GM21526 (cell line): Measurements from ENCODE around the gene ULK4.

ENCODE experiments used
- ATAC-seq: cut with Tn5 transposase; IDR thresholded peaks from one replicate; pipeline ENCODE4 v1.9.1; 2021; ENCODE audit warnings: moderate library complexity; ENCODE audit not compliant: unreplicated experiment, low FRiP score

ULK4 gene

DNA sequence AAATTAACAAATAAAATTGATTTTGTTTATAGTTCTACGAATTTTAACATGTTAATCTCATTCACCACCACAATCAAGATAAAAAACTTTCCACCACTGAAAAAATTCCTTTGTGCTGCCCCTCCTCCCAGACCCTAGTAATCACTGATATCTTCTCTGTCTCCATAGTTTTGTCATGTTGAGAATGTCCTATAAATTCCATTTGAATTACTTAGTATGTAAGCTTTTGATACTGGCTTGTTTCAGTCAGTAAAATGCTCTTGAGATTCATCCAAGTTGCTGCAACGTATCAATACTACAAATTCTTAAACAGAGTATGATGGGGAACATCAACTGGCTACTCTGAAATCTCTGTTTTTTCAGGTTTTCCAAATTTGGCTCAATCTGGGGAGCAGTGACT is 633.0 kb downstream of the ULK4 start:
- ATAC-seq = no peak

DNA sequence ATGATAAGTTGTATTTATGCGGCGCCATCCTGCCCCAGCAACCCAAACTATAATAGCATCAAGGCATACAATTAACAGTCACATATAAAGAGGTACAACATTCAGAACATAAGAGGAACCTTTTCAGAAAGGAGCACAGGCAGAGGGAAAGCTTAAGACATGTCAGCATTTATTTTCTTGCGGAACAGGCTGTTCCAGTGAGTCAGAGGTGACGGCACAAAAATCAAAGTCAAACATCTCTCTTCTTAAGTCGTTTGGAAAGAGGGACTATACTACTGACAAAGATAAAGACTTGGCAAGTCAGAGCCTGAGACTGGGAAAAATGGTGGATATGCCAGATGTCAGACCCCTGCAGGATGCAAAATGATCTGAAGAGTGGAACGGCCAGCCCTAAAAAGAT is 634.2 kb downstream of the ULK4 start:
- ATAC-seq = no peak

DNA sequence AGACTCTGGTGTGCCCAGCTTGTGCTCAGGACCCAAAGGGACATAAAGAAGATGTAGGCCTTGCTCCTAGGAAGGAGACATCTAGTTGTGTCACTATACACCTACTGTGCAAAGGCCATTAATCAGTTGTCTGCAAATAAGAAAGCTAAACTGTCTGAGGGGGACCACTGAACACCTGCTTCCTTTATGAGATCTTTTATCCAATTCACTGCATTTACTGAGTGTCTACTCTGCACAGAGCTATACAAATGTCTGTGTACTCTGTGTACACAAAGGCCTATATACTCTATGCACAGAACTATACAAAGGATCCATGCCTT is 637.8 kb downstream of the ULK4 start:
- ATAC-seq = no peak

DNA sequence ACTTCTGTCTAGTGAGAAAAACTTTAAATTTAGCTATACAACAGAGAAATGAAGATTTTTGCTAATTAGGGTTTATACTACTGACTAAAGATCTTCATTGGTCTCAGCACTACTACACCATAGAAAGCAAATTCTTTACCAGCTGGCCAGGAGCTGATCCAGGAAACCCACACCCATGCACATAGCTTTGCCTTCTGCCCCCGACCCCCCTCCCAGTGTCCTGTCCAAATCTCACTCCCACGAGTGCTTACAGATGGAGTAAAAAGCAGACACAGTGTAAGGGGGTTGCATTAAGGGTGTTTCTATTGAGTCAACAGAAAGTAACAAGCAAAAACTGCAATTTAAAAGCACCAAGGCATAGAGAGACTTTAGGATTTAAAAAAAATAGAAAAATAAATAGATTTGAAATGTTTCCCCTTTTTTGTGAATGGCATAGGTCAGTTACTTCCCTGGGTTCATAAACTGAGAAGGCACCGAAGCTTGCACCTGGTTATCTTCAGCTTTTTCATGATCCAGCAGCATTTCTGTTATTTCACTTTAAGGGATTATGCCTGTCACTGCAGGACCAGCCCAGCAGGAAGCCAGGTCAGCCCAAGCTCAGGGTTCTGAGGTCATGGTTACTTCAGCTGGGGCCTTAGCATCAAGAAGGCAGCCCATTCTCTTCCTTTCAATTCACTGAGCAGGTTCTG is 638.3 kb downstream of the ULK4 start:
- ATAC-seq = no peak

DNA sequence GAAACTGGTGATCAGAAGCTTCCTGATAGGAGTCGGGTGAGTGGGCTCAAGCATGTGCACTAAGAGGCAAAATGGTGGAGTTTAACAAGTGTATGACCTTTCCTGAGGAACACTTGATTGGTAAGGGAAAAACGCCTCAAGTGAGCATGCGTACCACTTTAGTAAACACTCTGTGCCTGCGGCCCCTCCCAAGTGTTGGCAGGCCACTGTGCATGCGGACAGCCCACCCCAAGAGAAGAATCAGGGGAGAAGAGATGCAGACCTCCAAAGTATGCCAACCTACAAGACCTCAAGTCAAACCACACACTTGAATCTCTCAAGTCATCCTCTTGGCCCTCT is 640.3 kb downstream of the ULK4 start:
- no peak for ATAC-seq

DNA sequence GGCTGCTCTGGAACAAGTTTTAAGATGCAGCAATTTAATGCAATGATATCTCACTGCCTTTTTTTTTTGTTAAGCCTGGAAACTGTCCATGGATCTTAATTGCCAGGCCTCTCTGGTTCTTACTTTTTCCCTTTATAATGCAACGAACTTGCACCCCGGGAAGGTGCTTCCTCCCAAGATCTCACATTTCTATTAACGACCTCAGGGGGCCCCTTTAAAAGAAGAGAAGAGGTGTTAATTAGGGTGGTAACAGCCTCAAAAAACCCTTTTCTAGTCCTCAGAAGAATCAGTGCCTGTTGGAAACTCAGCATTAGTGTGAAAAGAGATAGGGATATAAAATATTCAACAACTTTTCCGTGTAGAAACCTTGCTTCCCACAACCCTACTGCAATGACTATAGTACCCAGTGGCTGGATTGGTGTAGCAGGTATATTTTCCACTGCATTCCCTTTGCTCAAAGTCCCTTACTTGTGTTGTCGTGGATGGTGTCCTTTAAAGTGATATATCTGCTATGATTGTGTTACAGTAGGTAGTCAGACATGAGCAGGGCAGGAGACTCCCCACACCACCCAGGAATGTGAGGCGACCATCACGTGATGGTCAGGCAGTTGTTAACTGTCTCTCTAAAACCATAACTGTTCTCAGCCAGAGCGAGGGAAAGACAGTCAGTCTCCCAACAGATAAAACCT is 640.8 kb downstream of the ULK4 start:
- ATAC-seq = no peak

DNA sequence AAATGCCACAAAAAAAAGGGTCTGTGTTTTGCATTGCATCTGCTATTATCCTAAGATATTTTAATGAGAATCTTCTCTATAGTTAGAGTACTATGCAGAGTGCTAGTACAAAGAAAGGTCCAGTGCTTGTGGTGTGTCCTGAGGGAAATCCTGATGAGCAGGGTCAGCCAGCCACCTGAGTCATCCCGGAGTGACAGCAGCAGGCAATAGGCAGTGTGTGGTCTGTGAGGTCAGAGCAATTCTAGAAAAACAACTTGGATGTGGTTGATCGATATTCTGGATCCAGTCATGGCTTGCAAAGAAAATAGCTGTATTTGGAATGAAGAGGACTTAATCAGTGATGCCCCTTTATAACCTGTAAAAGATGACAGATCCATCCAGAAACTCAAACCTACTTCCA is 643.4 kb downstream of the ULK4 start:
- ATAC-seq = no peak

DNA sequence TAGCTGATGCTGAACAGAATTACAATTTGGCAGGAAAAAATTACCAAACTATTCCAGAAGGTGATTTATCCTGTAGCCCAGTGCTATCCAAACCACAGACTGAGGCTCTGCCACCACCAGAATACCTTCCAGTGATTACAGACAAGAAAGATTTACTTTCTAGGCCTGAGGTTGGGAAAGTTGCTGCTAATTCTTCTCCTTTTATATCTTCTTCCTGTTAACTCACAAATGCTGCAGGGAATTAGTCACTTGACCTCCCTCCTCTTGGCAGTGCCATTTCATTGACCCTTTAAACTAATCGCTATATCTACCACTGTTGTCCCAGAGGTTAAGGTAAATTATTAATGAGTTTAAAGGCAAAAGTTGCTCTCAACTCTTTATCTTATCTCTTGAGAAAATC is 644.2 kb downstream of the ULK4 start:
- ATAC-seq = no peak

DNA sequence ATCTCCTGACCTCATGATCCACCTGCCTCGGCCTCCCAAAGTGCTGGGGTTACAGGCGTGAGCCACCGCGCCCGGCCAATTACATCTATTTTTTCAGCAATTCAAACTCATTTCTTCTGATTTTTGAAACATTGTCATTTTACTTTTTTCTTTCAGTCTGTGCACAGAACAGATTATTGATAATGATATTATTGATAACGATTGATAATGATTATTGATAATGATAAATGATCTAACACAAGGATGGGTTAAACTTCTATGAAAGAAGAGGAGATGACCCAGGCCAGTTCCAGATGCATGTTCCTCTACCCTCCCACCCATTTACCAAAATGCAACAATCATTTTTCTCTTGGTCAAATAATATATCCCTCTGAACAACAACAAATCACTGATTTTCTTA is 644.6 kb downstream of the ULK4 start:
- ATAC-seq = no peak

DNA sequence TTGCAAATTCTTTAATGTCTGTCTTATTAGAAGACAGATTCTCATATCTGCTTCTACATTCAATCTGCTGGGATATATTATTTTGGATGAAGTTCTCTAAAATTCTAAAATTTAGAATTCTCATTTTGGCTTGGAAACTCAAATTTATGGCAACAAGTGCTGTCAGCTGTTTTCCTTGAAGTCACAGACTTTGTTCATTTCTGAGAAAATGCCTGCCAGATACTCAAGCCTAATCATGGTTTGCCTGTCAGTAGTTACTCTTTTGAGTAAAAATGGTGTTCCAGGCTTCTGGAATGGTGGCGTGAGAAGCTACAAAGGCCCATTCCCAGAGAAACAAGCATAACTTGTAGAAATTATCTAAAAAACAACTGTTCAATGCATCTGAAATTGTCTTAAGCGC is 646.8 kb downstream of the ULK4 start:
- no peak for ATAC-seq

DNA sequence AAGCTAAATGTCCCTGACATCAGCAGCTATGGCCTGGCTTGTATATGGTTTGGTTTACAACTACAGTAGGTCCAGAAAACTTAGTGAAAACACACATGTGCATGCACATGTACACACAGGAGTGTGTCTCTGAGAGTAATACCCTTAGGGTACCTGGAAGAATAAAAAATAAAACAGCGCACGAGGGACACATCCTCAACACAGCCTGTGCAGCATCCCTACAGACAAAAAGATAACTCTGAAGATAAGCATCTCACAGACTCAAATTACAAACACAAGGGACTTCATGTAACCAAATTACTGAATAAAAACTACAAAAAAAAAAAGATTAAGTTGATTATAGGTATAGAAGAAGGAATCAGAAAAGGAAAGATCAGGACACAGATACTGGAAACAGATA is 653.8 kb downstream of the ULK4 start:
- no peak for ATAC-seq

DNA sequence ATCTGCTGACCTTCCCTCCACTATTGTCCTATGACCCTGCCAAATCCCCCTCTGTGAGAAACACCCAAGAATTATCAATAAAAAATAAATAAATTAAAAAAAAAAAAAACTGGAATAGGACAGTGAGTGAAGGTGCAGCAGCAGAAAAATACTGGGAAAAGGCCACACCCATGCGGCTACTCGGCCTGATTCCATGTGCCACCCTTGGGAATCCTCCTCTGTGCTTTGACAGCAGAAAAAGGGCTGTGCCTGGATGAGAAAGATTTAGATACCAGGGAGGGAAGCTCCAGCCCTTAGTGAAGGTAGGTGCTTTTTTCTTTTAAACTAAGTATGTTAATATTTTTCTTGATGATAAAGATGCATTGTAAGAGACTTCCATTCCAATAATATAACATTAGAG is 654.8 kb downstream of the ULK4 start:
- ATAC-seq = no peak

DNA sequence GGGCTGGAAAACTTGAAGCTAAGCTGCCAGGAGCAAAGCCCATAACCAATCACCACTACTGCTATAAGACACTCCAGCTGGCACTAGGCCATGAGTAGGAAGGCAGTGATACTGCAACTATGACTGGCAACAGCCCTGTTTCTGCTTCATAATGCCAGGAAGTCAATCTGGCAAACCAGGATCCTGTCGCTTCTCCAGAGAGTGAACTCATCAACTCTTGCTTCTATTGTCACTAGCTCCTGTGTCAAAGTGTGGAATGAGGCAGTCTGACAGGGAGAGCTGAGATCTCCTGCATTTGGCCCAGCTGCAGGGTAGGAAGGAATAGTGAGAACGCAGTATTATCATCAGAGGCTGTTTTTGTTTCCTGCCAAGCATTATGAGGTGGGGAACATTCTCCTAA is 657.3 kb downstream of the ULK4 start:
- ATAC-seq = no peak

DNA sequence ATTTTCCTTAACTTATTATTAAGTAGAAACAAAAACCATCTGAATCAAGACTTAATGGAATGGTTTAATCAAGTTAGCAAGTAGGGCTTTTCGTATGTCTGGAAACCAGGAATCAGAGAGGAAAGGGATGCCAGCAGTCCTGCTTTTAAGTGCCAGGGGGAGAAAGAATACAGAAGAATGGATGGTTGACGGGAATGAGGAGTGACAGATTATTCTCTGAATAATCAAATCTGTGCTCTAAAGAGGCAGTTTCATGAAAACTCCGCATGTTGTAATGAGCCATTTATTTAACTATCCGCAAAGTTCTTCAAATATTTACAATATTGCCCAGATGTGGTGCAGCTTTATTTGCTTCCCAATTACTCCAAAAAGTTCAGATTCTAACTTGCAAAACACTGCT is 659.6 kb downstream of the ULK4 start:
- no peak for ATAC-seq

DNA sequence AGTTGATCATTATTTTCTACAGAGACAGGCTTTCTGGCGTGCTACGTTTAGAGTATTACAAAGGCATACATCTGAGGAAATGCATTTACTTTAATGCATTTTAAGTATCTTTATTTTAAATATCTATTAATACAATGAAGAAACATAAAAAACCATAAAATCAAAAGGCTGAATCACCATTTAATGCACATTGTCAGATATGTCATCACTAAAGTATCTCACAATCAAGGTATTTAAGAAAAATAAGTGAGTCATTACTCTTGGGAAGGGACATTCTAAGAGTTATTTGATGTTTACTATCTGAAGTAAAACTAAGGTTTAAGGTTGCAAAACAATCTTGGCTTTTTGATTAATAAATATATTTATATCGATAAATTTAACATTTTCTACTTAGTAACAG is 660.4 kb downstream of the ULK4 start:
- no peak for ATAC-seq

DNA sequence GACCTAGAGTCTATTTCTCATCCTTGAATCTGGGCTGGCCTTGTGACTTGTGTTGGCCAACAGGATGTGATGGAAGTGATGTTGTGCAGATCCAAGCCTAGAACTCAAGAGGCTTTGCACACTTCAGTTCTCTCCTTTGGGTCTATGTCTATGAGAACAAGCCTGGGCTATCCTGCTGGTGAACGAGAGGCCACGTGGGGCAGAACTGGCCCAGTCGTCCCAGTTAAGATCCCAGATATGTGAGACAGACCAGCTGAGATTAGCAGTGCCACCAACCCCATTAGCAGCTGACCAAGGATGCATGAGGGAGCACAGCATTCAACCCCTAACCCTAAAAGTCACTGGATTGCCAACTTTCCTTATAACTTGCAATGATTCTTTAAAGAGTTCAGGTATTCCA is 662.9 kb downstream of the ULK4 start:
- no peak for ATAC-seq

DNA sequence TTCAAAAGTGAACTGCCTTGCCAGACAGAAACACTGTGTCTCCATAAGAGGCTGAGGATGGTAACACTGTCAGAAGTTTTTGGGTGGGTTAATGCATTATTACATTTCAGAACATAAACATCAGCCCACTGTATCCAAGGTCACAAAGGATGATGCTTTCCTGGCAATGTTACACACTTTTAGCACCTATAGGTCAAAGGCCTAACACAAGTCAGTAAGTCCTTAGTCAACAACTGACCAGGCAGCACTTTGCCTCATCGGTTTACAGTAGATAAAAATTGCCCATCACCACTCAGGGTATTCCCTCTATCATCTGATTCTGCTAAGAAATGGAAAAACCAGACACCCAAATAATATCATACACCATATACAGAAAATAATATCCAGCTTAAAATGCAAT is 664.2 kb downstream of the ULK4 start:
- no peak for ATAC-seq

DNA sequence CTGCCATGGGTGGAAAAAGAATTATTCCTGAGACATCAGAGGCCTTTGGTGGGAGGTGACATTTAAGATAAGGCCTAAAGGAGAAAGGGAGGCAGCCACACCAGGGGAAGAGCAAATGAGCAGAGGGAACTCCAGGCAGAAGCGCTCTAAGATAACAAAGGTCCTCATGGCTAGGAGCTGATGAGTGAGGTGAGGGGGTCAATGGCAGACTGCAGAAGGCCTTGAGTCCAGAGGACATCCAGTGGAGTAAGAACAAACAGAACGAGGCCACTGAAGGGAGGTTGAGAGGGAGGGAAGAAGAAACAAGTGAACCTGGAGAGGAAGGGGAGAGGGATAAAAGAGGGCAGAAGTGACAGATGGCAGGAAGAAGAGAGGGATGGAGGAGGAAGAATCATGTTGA is 665.3 kb downstream of the ULK4 start:
- ATAC-seq = no peak

DNA sequence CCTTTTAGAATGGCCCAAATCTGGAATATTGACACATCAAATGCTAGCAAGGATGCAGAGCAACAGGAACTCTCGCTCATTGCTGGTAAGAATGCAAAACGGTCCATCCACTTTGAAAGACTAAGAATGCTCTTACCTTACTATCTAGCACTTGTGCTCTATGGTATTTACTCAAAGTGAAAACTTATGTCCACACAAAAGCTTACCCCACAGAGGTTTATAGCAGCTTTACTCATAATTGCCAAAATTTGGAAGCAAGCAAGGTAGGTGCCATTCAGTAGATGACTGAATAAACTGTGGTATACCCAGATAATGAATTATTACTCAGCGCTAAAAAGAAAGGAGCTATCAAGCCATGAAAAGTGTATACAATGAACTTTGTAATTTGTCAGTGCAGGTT is 666.2 kb downstream of the ULK4 start:
- ATAC-seq = no peak

DNA sequence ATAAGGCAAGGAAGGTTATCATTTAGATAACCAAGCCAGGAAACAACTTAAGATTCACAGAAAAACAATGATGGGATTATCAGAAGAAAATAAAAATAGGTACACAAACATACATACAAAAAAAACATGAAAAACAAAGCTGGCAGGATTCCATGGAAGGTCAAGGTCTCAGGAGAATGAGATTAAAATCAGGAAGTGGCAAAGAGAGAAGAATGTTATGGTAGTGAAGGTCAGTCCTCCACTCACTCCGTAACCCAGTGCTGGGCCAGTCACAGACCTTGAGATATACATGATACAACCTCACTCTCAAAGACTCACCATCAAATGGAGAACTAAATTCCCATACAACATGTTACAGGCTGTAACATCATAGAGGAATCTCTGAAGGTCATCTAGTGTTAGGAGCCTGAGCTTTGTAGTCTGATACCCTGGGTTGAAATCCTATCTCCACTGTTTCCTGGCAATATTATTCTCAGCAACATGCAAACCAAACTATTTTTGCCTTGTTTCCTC is 668.7 kb downstream of the ULK4 start:
- no peak for ATAC-seq

DNA sequence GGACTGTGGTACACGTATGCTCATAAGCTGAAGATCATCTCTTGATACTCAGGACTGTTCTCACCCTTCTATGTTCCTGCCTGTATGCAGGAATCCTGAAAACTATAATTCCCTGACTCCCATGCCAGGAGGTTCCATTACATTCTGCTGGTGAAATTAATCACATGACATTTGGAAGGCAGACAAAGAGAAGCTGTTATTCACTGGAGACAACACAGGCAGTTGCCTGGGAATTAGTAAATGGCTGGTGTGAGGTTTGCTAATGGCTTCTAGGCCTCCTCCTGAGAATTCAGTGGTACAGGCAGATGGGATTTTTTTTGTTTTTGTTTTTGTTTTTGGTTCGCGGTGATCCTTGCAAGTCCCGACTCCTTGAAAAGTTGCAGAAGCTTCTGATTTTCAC is 671.2 kb downstream of the ULK4 start:
- no peak for ATAC-seq

DNA sequence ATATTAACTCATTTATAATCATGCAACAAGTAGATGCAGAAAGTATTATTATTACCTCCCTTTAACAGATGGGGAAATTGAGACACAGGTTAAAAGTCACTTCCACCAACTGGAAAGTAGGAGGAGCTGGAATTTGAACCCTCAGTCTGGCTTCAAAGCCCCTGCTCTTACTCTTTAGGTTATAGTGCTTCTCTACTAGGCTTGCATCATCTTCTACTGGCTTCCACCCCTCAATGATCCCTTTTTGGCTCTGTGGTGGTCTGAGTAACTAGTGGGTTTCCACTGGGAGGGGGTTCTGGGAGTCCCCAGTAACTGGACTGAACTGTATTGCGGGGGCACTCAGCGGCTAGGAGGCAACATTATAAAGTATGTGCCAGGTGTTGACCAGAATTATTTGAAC is 671.6 kb downstream of the ULK4 start:
- no peak for ATAC-seq

DNA sequence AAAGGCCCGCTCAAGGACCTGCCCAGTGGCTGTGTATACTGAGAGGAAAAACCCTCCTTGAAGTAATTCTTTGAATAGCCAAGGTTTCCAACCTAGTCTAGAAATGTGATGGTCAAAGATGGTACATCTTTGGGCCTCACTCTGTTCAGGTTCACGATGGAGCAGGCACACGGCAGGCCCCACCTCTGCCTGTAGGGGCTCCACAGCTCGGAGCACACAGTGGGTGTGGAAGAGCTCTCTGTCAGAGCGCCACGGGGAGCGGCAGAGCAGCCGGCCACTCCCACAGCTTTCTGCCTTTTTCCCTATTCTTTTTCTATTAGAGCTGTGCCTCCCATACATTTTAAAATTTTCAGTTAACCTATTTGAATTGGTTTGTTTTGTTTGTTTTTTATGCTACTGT is 673.1 kb downstream of the ULK4 start:
- no peak for ATAC-seq
